Nephron progenitor cell (in vitro differentiated cells): Measurements from ENCODE around the gene TRAF3IP1.

Experiments used
- DNase-seq: peaks from one replicate; pipeline ENCODE4 v3.0.0; 2021
- H3K27ac Mint-ChIP-seq: 2 replicates; pipeline ENCODE4 v1.8.0; 2021; ENCODE audit warnings: mild to moderate bottlenecking, moderate library complexity, mixed read lengths
- H3K27me3 Mint-ChIP-seq: 2 replicates; pipeline ENCODE4 v1.8.0; 2021; ENCODE audit warnings: mild to moderate bottlenecking, low read depth, mixed read lengths; ENCODE audit not compliant: poor library complexity
- H3K36me3 Mint-ChIP-seq: 2 replicates; pipeline ENCODE4 v1.8.0; 2021; ENCODE audit warnings: low read depth, mixed read lengths
- H3K4me1 Mint-ChIP-seq: 2 replicates; pipeline ENCODE4 v1.8.0; 2021; ENCODE audit warnings: mixed read lengths
- H3K4me3 Mint-ChIP-seq: 2 replicates; pipeline ENCODE4 v1.8.0; 2021; ENCODE audit warnings: mild to moderate bottlenecking, moderate library complexity, mixed read lengths
- H3K9me3 Mint-ChIP-seq: 2 replicates; pipeline ENCODE4 v1.8.0; 2021; ENCODE audit warnings: mild to moderate bottlenecking, moderate library complexity, mixed read lengths
- TF ChIP-seq, protein P1 (sequence below): fragments of 200-600 bp; sonication (generic); IDR thresholded peaks from 2 replicates; pipeline ENCODE4 v1.5.0; 2021; ENCODE audit warnings: antibody characterized with exemption

Gene TRAF3IP1

DNA sequence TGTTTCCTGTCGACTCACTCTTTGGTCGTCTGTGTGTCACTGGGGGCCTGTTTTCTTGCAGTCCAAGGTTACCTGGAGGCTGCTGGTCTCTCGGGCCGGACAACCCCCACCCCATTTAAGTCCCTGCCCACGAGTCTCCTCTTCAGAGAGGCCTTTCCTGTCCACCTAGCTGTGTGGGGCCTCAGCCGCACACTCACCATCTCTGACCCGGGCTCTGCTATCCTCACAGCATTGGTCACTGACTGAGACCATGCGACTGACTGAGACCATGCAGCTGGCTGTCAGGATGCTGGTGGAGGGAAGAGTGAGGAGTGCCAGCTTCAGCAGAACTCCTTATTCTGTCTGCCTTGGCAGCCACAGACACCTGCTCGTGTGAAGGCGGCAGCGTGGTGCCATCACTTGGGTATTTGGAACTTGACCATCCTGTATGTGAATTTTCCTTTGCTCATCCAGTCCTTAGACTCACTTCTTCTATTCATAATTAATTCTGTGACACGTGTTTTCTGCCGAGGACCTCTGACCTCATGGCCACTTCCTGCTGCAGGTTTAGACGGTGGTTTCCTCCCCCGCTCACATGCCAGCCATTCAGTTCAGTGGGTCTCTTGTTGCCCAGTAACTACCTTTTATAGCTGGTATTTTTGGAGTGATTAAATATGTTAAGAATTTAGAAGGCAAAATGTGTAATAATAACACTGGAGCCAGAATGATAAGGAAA lies 58.9 kb downstream of the TRAF3IP1 start:
- Mint-ChIP-seq H3K9me3 (peaks cover 19% of the 10 kb centered on the region), H3K4me3 (no peak overlapping the region)

DNA sequence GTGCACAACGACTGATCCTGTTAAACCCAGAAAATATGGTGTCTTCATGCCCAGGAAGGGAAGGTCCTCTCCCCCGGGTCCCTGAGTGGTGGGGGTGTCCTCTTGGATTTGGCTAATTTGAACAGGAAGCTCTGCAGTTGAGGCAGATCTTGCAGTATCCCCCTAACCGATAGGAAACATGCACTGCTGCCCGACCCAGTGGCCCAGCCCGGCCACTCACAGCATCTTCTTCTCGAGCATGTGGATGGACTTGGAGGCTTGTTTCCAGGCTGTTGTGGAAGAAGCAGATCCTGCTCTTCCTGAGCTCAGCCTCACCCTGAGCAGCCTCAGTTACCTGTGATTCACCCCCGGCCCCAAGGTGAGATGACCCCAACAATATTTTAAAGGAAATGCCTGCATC lies 60.0 kb downstream of the TRAF3IP1 start:
- Mint-ChIP-seq H3K4me3 (no peak overlapping the region), H3K36me3 (peaks cover 31% of the 10 kb centered on the region), H3K4me1 (peaks cover 29% of the 10 kb centered on the region), H3K27me3 (no peaks in the 10 kb centered on the region), H3K27ac (no peak overlapping the region), H3K9me3 (peaks cover 13% of the 10 kb centered on the region)
- TF ChIP-seq, protein P1, sequence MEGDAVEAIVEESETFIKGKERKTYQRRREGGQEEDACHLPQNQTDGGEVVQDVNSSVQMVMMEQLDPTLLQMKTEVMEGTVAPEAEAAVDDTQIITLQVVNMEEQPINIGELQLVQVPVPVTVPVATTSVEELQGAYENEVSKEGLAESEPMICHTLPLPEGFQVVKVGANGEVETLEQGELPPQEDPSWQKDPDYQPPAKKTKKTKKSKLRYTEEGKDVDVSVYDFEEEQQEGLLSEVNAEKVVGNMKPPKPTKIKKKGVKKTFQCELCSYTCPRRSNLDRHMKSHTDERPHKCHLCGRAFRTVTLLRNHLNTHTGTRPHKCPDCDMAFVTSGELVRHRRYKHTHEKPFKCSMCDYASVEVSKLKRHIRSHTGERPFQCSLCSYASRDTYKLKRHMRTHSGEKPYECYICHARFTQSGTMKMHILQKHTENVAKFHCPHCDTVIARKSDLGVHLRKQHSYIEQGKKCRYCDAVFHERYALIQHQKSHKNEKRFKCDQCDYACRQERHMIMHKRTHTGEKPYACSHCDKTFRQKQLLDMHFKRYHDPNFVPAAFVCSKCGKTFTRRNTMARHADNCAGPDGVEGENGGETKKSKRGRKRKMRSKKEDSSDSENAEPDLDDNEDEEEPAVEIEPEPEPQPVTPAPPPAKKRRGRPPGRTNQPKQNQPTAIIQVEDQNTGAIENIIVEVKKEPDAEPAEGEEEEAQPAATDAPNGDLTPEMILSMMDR, result no peak
- no peak for DNase-seq

More for the DNA sequence above, 58.9 kb downstream of the TRAF3IP1 start:
- H3K36me3 Mint-ChIP-seq, result peaks cover 40% of the 10 kb centered on the region
- peak overlapping the region; percentile 63 for H3K27ac Mint-ChIP-seq
- H3K4me1 Mint-ChIP-seq, result peaks cover 33% of the 10 kb centered on the region
- H3K27me3 Mint-ChIP-seq, result no peaks in the 10 kb centered on the region
- DNase-seq, result no peak
- TF ChIP-seq, protein P1, result no peak

DNA sequence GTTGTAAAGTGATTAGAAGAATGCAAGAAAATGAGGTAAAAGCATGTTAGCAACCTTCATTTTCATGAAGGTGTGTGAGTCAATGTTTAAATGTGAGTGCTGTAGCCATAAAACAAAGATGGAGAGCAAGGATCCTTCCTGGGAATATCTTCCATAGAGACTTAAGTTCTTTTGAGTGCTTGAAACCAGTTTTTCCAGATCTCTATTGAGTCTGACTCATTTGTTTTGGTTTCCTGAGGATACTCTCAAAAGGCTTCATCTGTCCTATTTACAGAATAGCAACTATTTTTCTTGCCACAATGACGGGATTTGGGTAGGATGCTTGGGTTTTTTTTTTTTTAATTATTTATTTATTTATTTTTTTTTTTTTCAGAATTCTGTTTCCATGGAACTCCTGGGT lies 60.5 kb downstream of the TRAF3IP1 start:
- Mint-ChIP-seq H3K27ac (no peak overlapping the region), H3K27me3 (no peaks in the 10 kb centered on the region), H3K36me3 (peaks cover 33% of the 10 kb centered on the region), H3K4me1 (peaks cover 25% of the 10 kb centered on the region), H3K4me3 (no peak overlapping the region), H3K9me3 (peaks cover 13% of the 10 kb centered on the region)
- DNase-seq, result no peak
- TF ChIP-seq, protein P1, result no peak

DNA sequence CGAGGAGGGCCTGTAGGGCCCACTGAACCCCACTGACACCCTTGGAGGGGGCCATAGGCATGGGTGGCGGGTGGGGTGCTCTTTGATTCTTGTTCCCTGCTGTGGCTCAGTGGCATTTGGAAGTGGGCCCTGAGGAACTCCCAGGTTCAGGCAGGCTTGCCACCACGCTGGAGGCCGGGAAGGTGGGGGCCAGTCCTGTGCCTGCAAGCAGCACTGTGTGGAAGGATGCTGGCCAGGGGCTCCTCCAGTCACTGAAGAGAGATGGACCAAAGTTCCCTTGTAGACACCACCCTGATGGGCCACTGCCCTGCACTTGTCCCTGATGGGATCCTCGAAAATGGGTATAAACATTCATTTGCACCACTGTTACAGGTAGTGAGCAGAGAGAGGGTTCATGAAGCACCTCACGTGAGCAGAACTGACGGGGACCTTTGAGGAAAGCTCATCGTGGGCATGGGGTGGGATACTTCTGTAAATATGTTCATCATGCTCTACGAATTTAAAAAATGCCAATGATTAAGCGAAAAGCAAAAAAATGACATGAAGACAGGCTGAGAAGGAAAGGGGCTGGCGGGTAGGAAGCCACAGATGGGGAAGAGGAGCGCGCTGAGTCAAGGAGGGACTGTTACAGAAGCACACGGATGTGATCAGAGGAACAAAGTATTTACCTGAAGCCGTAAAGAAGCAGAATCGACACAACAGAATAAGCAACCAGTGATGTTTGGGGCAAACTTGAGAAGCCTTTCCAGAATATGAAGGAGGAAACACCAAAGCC lies 61.2 kb downstream of the TRAF3IP1 start:
- Mint-ChIP-seq H3K4me1 (peaks cover 22% of the 10 kb centered on the region), H3K4me3 (no peak overlapping the region), H3K36me3 (peaks cover 36% of the 10 kb centered on the region), H3K27ac (no peak overlapping the region), H3K9me3 (peaks cover 13% of the 10 kb centered on the region), H3K27me3 (no peaks in the 10 kb centered on the region)
- TF ChIP-seq, protein P1, result no peak
- DNase-seq, result no peak

DNA sequence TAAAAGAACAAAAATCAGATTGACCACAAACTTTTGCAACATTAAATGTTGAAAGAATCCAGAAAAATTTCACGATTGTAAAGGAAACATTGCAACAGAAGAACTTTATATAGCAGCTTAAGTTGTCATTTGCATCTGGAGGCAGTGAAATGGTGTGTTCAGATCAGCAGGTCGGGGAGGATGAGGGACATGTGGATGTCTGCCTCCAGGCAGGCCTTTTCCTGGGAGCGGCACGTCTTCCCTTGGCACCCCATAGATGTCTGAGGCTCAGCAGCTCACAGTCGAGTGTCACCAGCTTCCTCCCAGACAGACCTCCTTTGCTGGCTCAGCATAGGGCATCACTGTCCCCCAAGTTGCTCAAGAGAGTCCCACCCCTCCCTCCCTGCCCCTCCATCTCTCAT lies 62.1 kb downstream of the TRAF3IP1 start:
- Mint-ChIP-seq H3K27ac (no peak overlapping the region), H3K4me1 (peaks cover 22% of the 10 kb centered on the region), H3K36me3 (peaks cover 36% of the 10 kb centered on the region), H3K27me3 (no peaks in the 10 kb centered on the region), H3K4me3 (no peak overlapping the region), H3K9me3 (peaks cover 13% of the 10 kb centered on the region)
- no peak for DNase-seq
- TF ChIP-seq, protein P1, result no peak
